Liver (tissue), 9 donors: ENCODE results near the gene NIT2. TPM values are rescaled to one million over a fixed set of nuclear protein-coding genes. Genes with fewer than 3 reads are reported as not detected.

ENCODE experiments used
- DNase-seq: peaks from one replicate; pipeline ENCODE4 v3.0.0-alpha.2; 2017; ENCODE audit warnings: low spot score
- H3K27ac ChIP-seq, 2 donors: one replicate each; pipeline ENCODE4 v1.7.0; 2013; ENCODE audit warnings: inconsistent platforms in 2 of 2, low read length in 2 of 2, control low read depth in 1 of 2, low read depth in 1 of 2, mild to moderate bottlenecking in 1 of 2
- H3K27me3 ChIP-seq, 4 donors: one replicate each; pipeline versions ENCODE4 v1.6.1 to v1.7.0; 2013; ENCODE audit warnings: low read length in 3 of 4, inconsistent platforms in 1 of 4, mild to moderate bottlenecking in 1 of 4, moderate library complexity in 1 of 4; ENCODE audit not compliant: control insufficient read depth in 4 of 4, insufficient read depth in 4 of 4
- H3K36me3 ChIP-seq, 4 donors: one replicate each; pipeline versions ENCODE4 v1.6.1 to v1.7.0; 2013; ENCODE audit warnings: low read length in 3 of 4, mild to moderate bottlenecking in 3 of 4, low read depth in 1 of 4, moderate library complexity in 1 of 4; ENCODE audit not compliant: control insufficient read depth in 4 of 4, insufficient read depth in 3 of 4
- H3K4me1 ChIP-seq, 4 donors: one replicate each; pipeline versions ENCODE4 v1.6.1 to v1.7.0; 2013; ENCODE audit warnings: low read length in 3 of 4, mild to moderate bottlenecking in 3 of 4, moderate library complexity in 1 of 4; ENCODE audit not compliant: control insufficient read depth in 4 of 4, insufficient read depth in 4 of 4
- H3K4me3 ChIP-seq, 3 donors: one replicate each; pipeline versions ENCODE4 v1.6.1 to v1.7.0; 2013; ENCODE audit warnings: low read length in 3 of 3, control low read depth in 1 of 3, low read depth in 1 of 3, mild to moderate bottlenecking in 1 of 3
- H3K9ac ChIP-seq, 2 donors: one replicate each; pipeline ENCODE4 v1.7.0; 2013; ENCODE audit warnings: low read length in 2 of 2, mild to moderate bottlenecking in 2 of 2, moderate library complexity in 2 of 2, control low read depth in 1 of 2, low read depth in 1 of 2
- H3K9me3 ChIP-seq, 4 donors: one replicate each; pipeline versions ENCODE4 v1.6.1 to v1.7.0; 2013; ENCODE audit warnings: low read length in 3 of 4; ENCODE audit not compliant: control insufficient read depth in 4 of 4
- FOXA1 ChIP-seq: IDR thresholded peaks from 2 replicates; pipeline ENCODE4 v1.6.1; 2016; ENCODE audit warnings: antibody characterized with exemption
- FOXA2 ChIP-seq: IDR thresholded peaks from 2 replicates; pipeline ENCODE4 v1.6.1; 2016; ENCODE audit warnings: antibody characterized with exemption
- GABPA ChIP-seq, 2 donors: IDR thresholded peaks in 1 of 2; conservative IDR thresholded peaks in 1 of 2; 2 replicates each; pipeline ENCODE4 v1.6.1; 2016; ENCODE audit warnings: antibody characterized with exemption in 2 of 2, mild to moderate bottlenecking in 1 of 2, moderate library complexity in 1 of 2
- HNF4A ChIP-seq, 2 donors: conservative IDR thresholded peaks; 2 replicates each; pipeline ENCODE4 v1.6.1; 2016; ENCODE audit warnings: antibody characterized with exemption in 2 of 2, mild to moderate bottlenecking in 2 of 2
- HNF4G ChIP-seq: IDR thresholded peaks from 2 replicates; pipeline ENCODE4 v1.6.1; 2016; ENCODE audit warnings: antibody characterized with exemption
- JUND ChIP-seq, 2 donors: IDR thresholded peaks; 2 replicates each; pipeline ENCODE4 v1.6.1; 2016; ENCODE audit warnings: antibody characterized with exemption in 2 of 2
- NR2F2 ChIP-seq: IDR thresholded peaks from 2 replicates; pipeline ENCODE4 v1.6.1; 2016; ENCODE audit warnings: antibody characterized with exemption
- RAD21 ChIP-seq, 2 donors: IDR thresholded peaks; 2 replicates each; pipeline ENCODE4 v1.6.1; 2016; ENCODE audit warnings: antibody characterized with exemption in 2 of 2, mild to moderate bottlenecking in 2 of 2
- RXRA ChIP-seq, 2 donors: IDR thresholded peaks; 2 replicates each; pipeline ENCODE4 v1.6.1; 2017 to 2018; ENCODE audit warnings: antibody characterized with exemption in 2 of 2, mild to moderate bottlenecking in 1 of 2
- SP1 ChIP-seq: IDR thresholded peaks from 2 replicates; pipeline ENCODE4 v1.6.1; 2018; ENCODE audit warnings: antibody characterized with exemption, mild to moderate bottlenecking
- TAF1 ChIP-seq: conservative IDR thresholded peaks from 2 replicates; pipeline ENCODE4 v1.6.1; 2016; ENCODE audit warnings: antibody characterized with exemption, mild to moderate bottlenecking
- YY1 ChIP-seq: IDR thresholded peaks from 2 replicates; pipeline ENCODE4 v1.6.1; 2016; ENCODE audit warnings: antibody characterized with exemption, mild to moderate bottlenecking
- WGBS: extraction: QIAGEN DNeasy Blood & Tissue Kit; methylation state at CpG from one replicate; pipeline ENCODE4 v1.1.7; 2013; 5-methylcytosine and 5-hydroxymethylcytosine counted together
- polyA plus RNA-seq, 2 donors: library from polyadenylated mRNA; stranded (reverse) in 1 of 2; unstranded in 1 of 2; fragments of 200-250 nt in 1 of 2; fragments of >200 nt in 1 of 2; fragmentation: Nextera tagmentation in 1 of 2; extraction: Ambion mirVana in 1 of 2; gene quantifications; one replicate each; pipeline versions ENCODE4 v1.2.1 to v1.2.3, GENCODE V29; 2013 to 2015
- total RNA-seq, 2 donors: library from RNA; depleted of rRNA; stranded (reverse); fragments of >200 nt; gene quantifications; one replicate each; pipeline ENCODE4 v1.2.3, GENCODE V29; 2014
- TF ChIP-seq, protein P1 (sequence below): IDR thresholded peaks from 2 replicates; pipeline ENCODE4 v1.6.1; 2016; ENCODE audit warnings: antibody characterized with exemption, mild to moderate bottlenecking
- TF ChIP-seq, protein P2 (sequence below): IDR thresholded peaks from 2 replicates; pipeline ENCODE4 v1.6.1; 2016; ENCODE audit warnings: antibody characterized with exemption
- TF ChIP-seq, protein P3 (sequence below): fragments of 150-350 bp; IDR thresholded peaks from 2 replicates; pipeline ENCODE4 v1.5.1; 2017; ENCODE audit warnings: improper control_type of control experiment, low read depth, low read length; ENCODE audit not compliant: missing input control
- TF ChIP-seq, protein P4 (sequence below): IDR thresholded peaks from 2 replicates; pipeline ENCODE4 v1.6.1; 2016; ENCODE audit warnings: antibody characterized with exemption
- TF ChIP-seq, protein P5 (sequence below): IDR thresholded peaks from 2 replicates; pipeline ENCODE4 v1.6.1; 2016; ENCODE audit warnings: antibody characterized with exemption
- donor health status: healthy.
- donor health status: healthy.
- donor health status: healthy.
- donor health status: healthy.
- donor health status: healthy.

NIT2 gene
- total and polyA plus RNA-seq, 4 donors = 32.4 to 243 (median 55.3) TPM

DNA sequence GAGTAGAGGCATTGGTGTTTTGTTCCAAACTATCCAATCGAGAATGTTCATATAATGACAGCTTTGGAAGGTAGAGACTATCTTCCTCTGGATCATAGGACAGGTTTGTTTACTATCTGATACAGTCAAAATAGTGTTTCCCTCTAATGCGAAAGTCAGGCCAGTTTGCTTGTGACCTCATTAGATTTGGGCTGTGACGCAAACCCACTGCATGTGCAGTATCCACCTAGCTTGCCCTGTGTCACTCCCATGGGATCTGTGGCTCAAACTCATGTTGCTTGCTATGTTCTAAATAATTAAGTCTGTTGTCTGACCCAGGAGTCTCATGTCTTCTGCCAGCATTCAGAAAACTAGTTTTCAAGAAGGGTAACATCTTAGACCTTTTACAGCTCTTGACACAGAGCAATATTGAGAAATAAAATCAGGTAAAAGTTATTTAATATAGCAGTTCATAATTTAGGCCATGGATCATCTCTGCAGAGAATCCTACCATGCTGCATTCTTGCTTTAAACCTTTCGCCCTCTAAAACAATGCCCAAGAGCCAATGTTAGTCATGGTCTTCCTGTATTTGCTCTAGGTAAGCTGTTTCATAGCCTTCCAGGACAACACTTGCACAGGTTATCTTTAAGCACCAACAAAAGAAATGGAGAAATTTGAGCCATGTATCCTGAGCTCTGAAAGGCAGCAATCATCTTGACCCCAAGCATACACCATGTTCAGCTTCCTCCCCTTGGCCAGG, 26.4 kb downstream of the NIT2 start:
- no peaks in the 10 kb centered on the region for H3K27me3 ChIP-seq
- no peak overlapping the region for H3K27ac ChIP-seq
- peaks cover 0 to 2% (median 0%) of the 10 kb centered on the region in 4 donors for H3K9me3 ChIP-seq
- no peak overlapping the region for H3K9ac ChIP-seq
- WGBS = 57% methylated on average over 4 of the region's 4 CpGs
- H3K4me3 ChIP-seq = no peak overlapping the region
- TF ChIP-seq HNF4A (conservative IDR thresholded peaks at IDR 0.05) (no peak), RXRA (IDR thresholded peaks at IDR 0.05) (no peak), HNF4G (no peak), NR2F2 (no peak), SP1 (no peak), RAD21 (IDR thresholded peaks at IDR 0.05) (no peak), FOXA2 (no peak), JUND (IDR thresholded peaks at IDR 0.05) (no peak), GABPA (IDR thresholded peaks at IDR 0.05 in 1 of 2, conservative IDR thresholded peaks at IDR 0.05 in 1 of 2) (no peak), YY1 (no peak), TAF1 (no peak), FOXA1 (no peak)
- TF ChIP-seq, protein P1, sequence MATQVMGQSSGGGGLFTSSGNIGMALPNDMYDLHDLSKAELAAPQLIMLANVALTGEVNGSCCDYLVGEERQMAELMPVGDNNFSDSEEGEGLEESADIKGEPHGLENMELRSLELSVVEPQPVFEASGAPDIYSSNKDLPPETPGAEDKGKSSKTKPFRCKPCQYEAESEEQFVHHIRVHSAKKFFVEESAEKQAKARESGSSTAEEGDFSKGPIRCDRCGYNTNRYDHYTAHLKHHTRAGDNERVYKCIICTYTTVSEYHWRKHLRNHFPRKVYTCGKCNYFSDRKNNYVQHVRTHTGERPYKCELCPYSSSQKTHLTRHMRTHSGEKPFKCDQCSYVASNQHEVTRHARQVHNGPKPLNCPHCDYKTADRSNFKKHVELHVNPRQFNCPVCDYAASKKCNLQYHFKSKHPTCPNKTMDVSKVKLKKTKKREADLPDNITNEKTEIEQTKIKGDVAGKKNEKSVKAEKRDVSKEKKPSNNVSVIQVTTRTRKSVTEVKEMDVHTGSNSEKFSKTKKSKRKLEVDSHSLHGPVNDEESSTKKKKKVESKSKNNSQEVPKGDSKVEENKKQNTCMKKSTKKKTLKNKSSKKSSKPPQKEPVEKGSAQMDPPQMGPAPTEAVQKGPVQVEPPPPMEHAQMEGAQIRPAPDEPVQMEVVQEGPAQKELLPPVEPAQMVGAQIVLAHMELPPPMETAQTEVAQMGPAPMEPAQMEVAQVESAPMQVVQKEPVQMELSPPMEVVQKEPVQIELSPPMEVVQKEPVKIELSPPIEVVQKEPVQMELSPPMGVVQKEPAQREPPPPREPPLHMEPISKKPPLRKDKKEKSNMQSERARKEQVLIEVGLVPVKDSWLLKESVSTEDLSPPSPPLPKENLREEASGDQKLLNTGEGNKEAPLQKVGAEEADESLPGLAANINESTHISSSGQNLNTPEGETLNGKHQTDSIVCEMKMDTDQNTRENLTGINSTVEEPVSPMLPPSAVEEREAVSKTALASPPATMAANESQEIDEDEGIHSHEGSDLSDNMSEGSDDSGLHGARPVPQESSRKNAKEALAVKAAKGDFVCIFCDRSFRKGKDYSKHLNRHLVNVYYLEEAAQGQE = no peak
- TF ChIP-seq, protein P2, sequence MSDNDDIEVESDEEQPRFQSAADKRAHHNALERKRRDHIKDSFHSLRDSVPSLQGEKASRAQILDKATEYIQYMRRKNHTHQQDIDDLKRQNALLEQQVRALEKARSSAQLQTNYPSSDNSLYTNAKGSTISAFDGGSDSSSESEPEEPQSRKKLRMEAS = no peak
- TF ChIP-seq, protein P3, sequence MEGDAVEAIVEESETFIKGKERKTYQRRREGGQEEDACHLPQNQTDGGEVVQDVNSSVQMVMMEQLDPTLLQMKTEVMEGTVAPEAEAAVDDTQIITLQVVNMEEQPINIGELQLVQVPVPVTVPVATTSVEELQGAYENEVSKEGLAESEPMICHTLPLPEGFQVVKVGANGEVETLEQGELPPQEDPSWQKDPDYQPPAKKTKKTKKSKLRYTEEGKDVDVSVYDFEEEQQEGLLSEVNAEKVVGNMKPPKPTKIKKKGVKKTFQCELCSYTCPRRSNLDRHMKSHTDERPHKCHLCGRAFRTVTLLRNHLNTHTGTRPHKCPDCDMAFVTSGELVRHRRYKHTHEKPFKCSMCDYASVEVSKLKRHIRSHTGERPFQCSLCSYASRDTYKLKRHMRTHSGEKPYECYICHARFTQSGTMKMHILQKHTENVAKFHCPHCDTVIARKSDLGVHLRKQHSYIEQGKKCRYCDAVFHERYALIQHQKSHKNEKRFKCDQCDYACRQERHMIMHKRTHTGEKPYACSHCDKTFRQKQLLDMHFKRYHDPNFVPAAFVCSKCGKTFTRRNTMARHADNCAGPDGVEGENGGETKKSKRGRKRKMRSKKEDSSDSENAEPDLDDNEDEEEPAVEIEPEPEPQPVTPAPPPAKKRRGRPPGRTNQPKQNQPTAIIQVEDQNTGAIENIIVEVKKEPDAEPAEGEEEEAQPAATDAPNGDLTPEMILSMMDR = no peak
- TF ChIP-seq, protein P4, sequence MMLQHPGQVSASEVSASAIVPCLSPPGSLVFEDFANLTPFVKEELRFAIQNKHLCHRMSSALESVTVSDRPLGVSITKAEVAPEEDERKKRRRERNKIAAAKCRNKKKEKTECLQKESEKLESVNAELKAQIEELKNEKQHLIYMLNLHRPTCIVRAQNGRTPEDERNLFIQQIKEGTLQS = no peak
- TF ChIP-seq, protein P5, sequence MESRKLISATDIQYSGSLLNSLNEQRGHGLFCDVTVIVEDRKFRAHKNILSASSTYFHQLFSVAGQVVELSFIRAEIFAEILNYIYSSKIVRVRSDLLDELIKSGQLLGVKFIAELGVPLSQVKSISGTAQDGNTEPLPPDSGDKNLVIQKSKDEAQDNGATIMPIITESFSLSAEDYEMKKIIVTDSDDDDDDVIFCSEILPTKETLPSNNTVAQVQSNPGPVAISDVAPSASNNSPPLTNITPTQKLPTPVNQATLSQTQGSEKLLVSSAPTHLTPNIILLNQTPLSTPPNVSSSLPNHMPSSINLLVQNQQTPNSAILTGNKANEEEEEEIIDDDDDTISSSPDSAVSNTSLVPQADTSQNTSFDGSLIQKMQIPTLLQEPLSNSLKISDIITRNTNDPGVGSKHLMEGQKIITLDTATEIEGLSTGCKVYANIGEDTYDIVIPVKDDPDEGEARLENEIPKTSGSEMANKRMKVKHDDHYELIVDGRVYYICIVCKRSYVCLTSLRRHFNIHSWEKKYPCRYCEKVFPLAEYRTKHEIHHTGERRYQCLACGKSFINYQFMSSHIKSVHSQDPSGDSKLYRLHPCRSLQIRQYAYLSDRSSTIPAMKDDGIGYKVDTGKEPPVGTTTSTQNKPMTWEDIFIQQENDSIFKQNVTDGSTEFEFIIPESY = no peak
- peaks cover 3 to 42% (median 28%) of the 10 kb centered on the region in 4 donors for H3K4me1 ChIP-seq
- H3K36me3 ChIP-seq = peaks cover 2 to 27% (median 13%) of the 10 kb centered on the region in 4 donors
- DNase-seq = no peak
